GM12801 (cell line): ENCODE data around the gene GNL3.

ENCODE experiments used
- TF ChIP-seq, protein P1 (sequence below): IDR thresholded peaks from one replicate; pipeline ENCODE4 v1.5.1; 2011; ENCODE audit warnings: control low read depth; ENCODE audit not compliant: insufficient read length; ENCODE audit errors: extremely low read depth

The GNL3 gene

DNA sequence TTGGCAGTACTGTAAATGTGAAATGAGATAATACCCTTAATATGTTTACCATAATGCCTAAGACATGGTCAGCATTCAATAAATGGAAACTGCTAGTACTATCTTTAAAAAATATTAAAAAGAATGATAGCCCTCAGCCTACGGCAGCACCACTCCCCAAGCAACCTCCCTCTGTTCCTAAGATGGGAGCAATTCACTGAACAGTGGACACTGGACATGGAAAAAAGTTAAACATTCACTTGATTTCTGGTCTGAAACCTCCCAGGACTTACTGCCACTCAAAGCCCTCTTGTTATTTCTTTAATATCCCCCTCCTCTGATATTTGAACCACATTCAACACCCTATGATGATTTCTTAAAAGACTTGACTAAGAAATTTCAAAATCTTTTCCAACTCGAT is 57.9 kb downstream of the GNL3 start:
- TF ChIP-seq, protein P1, sequence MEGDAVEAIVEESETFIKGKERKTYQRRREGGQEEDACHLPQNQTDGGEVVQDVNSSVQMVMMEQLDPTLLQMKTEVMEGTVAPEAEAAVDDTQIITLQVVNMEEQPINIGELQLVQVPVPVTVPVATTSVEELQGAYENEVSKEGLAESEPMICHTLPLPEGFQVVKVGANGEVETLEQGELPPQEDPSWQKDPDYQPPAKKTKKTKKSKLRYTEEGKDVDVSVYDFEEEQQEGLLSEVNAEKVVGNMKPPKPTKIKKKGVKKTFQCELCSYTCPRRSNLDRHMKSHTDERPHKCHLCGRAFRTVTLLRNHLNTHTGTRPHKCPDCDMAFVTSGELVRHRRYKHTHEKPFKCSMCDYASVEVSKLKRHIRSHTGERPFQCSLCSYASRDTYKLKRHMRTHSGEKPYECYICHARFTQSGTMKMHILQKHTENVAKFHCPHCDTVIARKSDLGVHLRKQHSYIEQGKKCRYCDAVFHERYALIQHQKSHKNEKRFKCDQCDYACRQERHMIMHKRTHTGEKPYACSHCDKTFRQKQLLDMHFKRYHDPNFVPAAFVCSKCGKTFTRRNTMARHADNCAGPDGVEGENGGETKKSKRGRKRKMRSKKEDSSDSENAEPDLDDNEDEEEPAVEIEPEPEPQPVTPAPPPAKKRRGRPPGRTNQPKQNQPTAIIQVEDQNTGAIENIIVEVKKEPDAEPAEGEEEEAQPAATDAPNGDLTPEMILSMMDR = no peak
